Hepatocyte (in vitro differentiated cells): ENCODE measurements around the gene ITPR1. TPM values are rescaled to one million over a fixed set of nuclear protein-coding genes. Genes with fewer than 3 reads are reported as not detected.

Source experiments
- DNase-seq: peaks from one replicate; pipeline ENCODE4 v3.0.0-alpha.2; 2016; ENCODE audit warnings: low spot score
- H2AFZ ChIP-seq: fragments of 200-600 bp; sonication (generic); 2 replicates; pipeline ENCODE4 v1.6.0; 2016; ENCODE audit warnings: antibody characterized with exemption, mild to moderate bottlenecking
- H3K27ac ChIP-seq: fragments of 200-600 bp; sonication (generic); 2 replicates; pipeline ENCODE4 v1.5.1; 2016; ENCODE audit warnings: mild to moderate bottlenecking
- H3K27me3 ChIP-seq: fragments of 200-600 bp; sonication (generic); 2 replicates; pipeline ENCODE4 v1.6.1; 2016
- H3K36me3 ChIP-seq: fragments of 200-600 bp; sonication (generic); replicated peaks from 2 replicates; pipeline ENCODE4 v1.5.1; 2016; ENCODE audit warnings: low read depth; ENCODE audit not compliant: insufficient read depth
- H3K4me1 ChIP-seq: fragments of 200-600 bp; sonication (generic); 2 replicates; pipeline ENCODE4 v1.5.1; 2016; ENCODE audit warnings: mild to moderate bottlenecking, moderate library complexity; ENCODE audit not compliant: insufficient read depth
- H3K4me2 ChIP-seq: fragments of 200-600 bp; sonication (generic); 2 replicates; pipeline ENCODE4 v1.6.0; 2016
- H3K4me3 ChIP-seq: fragments of 200-600 bp; sonication (generic); 2 replicates; pipeline ENCODE4 v1.5.1; 2016; ENCODE audit warnings: mild to moderate bottlenecking
- H3K79me2 ChIP-seq: fragments of 200-600 bp; sonication (generic); 2 replicates; pipeline ENCODE4 v1.6.0; 2017; ENCODE audit warnings: mild to moderate bottlenecking
- H3K9me2 ChIP-seq: fragments of 200-600 bp; sonication (generic); replicated peaks from 2 replicates; pipeline ENCODE4 v1.6.0; 2017; ENCODE audit warnings: mild to moderate bottlenecking; ENCODE audit not compliant: insufficient read depth
- H3K9me3 ChIP-seq: fragments of 200-600 bp; sonication (generic); 2 replicates; pipeline ENCODE4 v1.5.1; 2016; ENCODE audit warnings: low read depth, mild to moderate bottlenecking
- H4K20me1 ChIP-seq: fragments of 200-600 bp; sonication (generic); 2 replicates; pipeline ENCODE4 v1.6.0; 2016; ENCODE audit warnings: mild to moderate bottlenecking; ENCODE audit not compliant: insufficient read depth, poor library complexity, severe bottlenecking
- EZH2 ChIP-seq: fragments of 200-600 bp; sonication (generic); IDR thresholded peaks from 2 replicates; pipeline ENCODE4 v1.6.1; 2016; ENCODE audit warnings: antibody characterized with exemption, mild to moderate bottlenecking, borderline replicate concordance
- EZH2phosphoT487 ChIP-seq: fragments of 200-600 bp; sonication (generic); IDR thresholded peaks from one replicate; pipeline ENCODE4 v1.6.1; 2018; ENCODE audit warnings: antibody characterized with exemption, mild to moderate bottlenecking, low read depth, moderate library complexity; ENCODE audit not compliant: unreplicated experiment, severe bottlenecking
- WGBS: methylation state at CpG from one replicate; pipeline ENCODE4 v1.1.6; 2016; ENCODE audit warnings: low lambda C conversion rate; ENCODE audit errors: missing lambda C conversion rate; 5-methylcytosine and 5-hydroxymethylcytosine counted together
- polyA plus RNA-seq: library from polyadenylated mRNA; unstranded; fragments of >200 nt; fragmentation: Nextera tagmentation; extraction: Ambion mirVana; gene quantifications from 2 replicates; pipeline ENCODE4 v1.2.1, GENCODE V29; 2016
- total RNA-seq: library from RNA; depleted of rRNA; stranded (reverse); fragments of >200 nt; gene quantifications from 2 replicates; pipeline ENCODE4 v1.2.3, GENCODE V29; 2014
- TF ChIP-seq, protein P1 (sequence below): fragments of 200-600 bp; sonication (generic); IDR thresholded peaks from 2 replicates; pipeline ENCODE4 v1.5.1; 2016; ENCODE audit warnings: antibody characterized with exemption, mild to moderate bottlenecking; ENCODE audit not compliant: poor library complexity

The ITPR1 gene
- total and polyA plus RNA-seq, 2 experiments from 2014 or later = 46.8 to 90.8 TPM

DNA sequence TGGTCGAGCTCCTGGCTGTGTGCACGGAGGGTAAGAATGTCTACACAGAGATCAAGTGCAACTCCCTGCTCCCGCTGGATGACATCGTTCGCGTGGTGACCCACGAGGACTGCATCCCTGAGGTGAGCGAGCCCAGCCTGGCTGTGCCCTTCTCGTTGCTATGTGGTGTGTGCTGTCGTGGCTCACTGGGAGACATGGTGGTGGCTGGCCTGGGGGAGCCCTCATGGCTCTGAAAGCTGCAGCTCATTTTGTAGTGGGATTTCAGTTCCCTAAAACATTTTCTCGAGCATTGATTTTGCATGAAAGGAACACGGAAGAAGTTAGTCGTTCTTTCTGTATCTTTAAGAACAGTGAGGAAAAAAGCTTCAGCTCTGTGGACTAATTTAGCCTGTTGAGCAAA is 200.5 kb downstream of the ITPR1 start:
- no peaks in the 10 kb centered on the region for H3K4me1 ChIP-seq
- H3K4me2 ChIP-seq = no peak overlapping the region
- H3K27me3 ChIP-seq = no peaks in the 10 kb centered on the region
- no peaks in the 10 kb centered on the region for H3K79me2 ChIP-seq
- no peaks in the 10 kb centered on the region for H3K36me3 ChIP-seq
- H3K27ac ChIP-seq = no peak overlapping the region
- TF ChIP-seq EZH2phosphoT487 (no peak), EZH2 (no peak)
- TF ChIP-seq, protein P1, sequence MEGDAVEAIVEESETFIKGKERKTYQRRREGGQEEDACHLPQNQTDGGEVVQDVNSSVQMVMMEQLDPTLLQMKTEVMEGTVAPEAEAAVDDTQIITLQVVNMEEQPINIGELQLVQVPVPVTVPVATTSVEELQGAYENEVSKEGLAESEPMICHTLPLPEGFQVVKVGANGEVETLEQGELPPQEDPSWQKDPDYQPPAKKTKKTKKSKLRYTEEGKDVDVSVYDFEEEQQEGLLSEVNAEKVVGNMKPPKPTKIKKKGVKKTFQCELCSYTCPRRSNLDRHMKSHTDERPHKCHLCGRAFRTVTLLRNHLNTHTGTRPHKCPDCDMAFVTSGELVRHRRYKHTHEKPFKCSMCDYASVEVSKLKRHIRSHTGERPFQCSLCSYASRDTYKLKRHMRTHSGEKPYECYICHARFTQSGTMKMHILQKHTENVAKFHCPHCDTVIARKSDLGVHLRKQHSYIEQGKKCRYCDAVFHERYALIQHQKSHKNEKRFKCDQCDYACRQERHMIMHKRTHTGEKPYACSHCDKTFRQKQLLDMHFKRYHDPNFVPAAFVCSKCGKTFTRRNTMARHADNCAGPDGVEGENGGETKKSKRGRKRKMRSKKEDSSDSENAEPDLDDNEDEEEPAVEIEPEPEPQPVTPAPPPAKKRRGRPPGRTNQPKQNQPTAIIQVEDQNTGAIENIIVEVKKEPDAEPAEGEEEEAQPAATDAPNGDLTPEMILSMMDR = no peak
- WGBS = 91% methylated on average over 13 of the region's 13 CpGs
- H4K20me1 ChIP-seq = no peaks in the 10 kb centered on the region
- no peak overlapping the region for H3K4me3 ChIP-seq
- no peak overlapping the region for H2AFZ ChIP-seq
- no peaks in the 10 kb centered on the region for H3K9me2 ChIP-seq
- DNase-seq = no peak
- H3K9me3 ChIP-seq = peaks cover 13% of the 10 kb centered on the region

DNA sequence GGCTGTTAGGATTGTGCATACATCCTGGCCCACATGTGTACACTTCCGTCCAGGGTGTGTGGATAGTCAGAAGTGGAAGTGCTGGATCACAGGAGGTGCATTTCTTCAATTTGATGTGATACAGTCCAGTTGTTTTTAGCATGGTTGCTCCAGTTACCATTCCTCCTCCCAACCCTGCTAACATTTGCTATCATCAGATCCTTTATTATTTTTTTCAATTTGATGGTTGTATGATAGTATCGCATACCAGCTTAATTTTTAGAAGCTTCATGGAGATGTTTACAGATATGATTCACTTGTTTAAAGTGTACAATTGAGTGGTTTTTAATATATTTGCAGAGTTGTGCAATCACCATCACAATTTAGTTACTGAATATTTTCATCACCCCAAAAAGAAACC is 202.7 kb downstream of the ITPR1 start:
- no peaks in the 10 kb centered on the region for H3K9me3 ChIP-seq
- H3K27ac ChIP-seq = no peak overlapping the region
- no peaks in the 10 kb centered on the region for H3K36me3 ChIP-seq
- H4K20me1 ChIP-seq = no peaks in the 10 kb centered on the region
- H3K9me2 ChIP-seq = no peaks in the 10 kb centered on the region
- H3K4me3 ChIP-seq = no peak overlapping the region
- no peaks in the 10 kb centered on the region for H3K27me3 ChIP-seq
- no peak overlapping the region for H3K4me2 ChIP-seq
- no peak for DNase-seq
- no peak overlapping the region for H2AFZ ChIP-seq
- H3K4me1 ChIP-seq = no peaks in the 10 kb centered on the region
- TF ChIP-seq, protein P1 = no peak
- no peak for TF ChIP-seq EZH2phosphoT487
- TF ChIP-seq EZH2 = no peak
- no peaks in the 10 kb centered on the region for H3K79me2 ChIP-seq
- 89% methylated on average over 2 of the region's 2 CpGs for WGBS

DNA sequence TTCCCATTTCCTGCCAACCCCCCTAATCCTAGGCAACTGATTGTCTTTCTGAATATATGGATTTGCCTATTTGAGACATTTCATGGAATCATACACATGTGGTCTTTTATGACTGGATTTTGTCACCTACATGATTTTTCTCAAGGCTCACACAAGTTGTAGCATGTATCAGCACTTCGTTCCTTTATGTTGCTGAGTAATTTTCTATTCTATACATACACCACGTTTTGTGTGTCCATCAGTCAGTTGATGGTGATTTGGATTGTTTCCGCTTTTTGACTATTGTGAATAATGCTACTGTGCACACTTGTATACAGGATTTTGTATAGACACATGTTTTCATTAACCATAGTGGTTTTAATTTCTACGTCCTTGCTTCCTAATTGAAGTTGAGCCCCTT is 203.1 kb downstream of the ITPR1 start:
- Histone ChIP-seq H3K4me3 (no peak overlapping the region), H3K27ac (no peak overlapping the region), H2AFZ (no peak overlapping the region), H3K4me2 (no peak overlapping the region), H3K9me2 (no peaks in the 10 kb centered on the region), H3K4me1 (no peaks in the 10 kb centered on the region), H3K36me3 (no peaks in the 10 kb centered on the region), H3K27me3 (no peaks in the 10 kb centered on the region), H3K9me3 (no peaks in the 10 kb centered on the region), H3K79me2 (no peaks in the 10 kb centered on the region), H4K20me1 (no peaks in the 10 kb centered on the region)
- 93% methylated on average over 4 of the region's 4 CpGs for WGBS
- DNase-seq = no peak
- TF ChIP-seq EZH2phosphoT487 = no peak
- no peak for TF ChIP-seq EZH2
- TF ChIP-seq, protein P1 = no peak
